ENCODE measurements around the gene GPR15. TPM values are rescaled to one million over a fixed set of nuclear protein-coding genes. Genes with fewer than 3 reads are reported as not detected.

GPR15 gene
- total and polyA plus RNA-seq, 2 experiments from 2014 or later: not detected

DNA sequence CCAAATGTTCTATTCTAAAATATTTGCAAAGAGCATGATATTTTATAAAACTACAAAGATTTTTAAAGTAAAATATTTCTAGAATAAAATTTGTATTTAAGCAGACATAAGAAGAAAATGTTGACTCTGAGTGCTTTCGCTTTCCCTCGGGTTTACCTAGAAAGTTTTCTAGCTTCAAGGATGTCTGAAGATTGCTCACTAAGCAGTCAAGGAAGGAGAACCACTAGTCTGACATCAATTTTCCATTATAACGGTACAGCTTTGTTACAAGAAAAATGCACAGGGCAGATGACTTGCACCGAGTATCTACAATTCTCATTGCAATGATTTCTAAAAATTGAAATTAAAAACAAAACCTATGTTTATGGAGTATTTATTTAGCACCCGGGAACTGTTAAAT lies 14.2 kb downstream of the GPR15 start:
- Histone ChIP-seq H3K4me2 (no peak overlapping the region), H3K4me1 (ENCODE audit: insufficient read depth) (no peaks in the 10 kb centered on the region), H3K9me2 (ENCODE audit: insufficient read depth) (no peaks in the 10 kb centered on the region), H3K27ac (ENCODE audit: low read depth) (no peak overlapping the region), H3K79me2 (replicated peaks; ENCODE audit: insufficient read depth) (no peaks in the 10 kb centered on the region), H3K4me3 (no peak overlapping the region), H3F3A (replicated peaks; ENCODE audit: low read depth) (no peaks in the 10 kb centered on the region), H4K20me1 (replicated peaks; ENCODE audit: insufficient read depth) (no peaks in the 10 kb centered on the region), H3K27me3 (ENCODE audit: insufficient read depth) (no peaks in the 10 kb centered on the region), H2AFZ (no peak overlapping the region), H3K36me3 (ENCODE audit: insufficient read depth) (no peaks in the 10 kb centered on the region)
- H3K4me1 Mint-ChIP-seq: peaks cover 3% of the 10 kb centered on the region
- H3K27me3 Mint-ChIP-seq (ENCODE audit: insufficient read depth, low read depth, poor library complexity): no peaks in the 10 kb centered on the region
- no peak overlapping the region for H3K4me3 Mint-ChIP-seq
- H3K36me3 Mint-ChIP-seq (ENCODE audit: low read depth): no peaks in the 10 kb centered on the region
- no peak for TF ChIP-seq ZNF114 (CRISPR knock-in tag; IDR thresholded peaks at IDR 0.05)
- no peak for TF ChIP-seq CREB1 (CRISPR knock-in tag; IDR thresholded peaks at IDR 0.05; ENCODE audit: low read depth)
- no peak for TF ChIP-seq EZH2 (IDR thresholded peaks at IDR 0.05; ENCODE audit: low read depth, unreplicated experiment)
- no peak for TF ChIP-seq JUNB (IDR thresholded peaks at IDR 0.05; ENCODE audit: unreplicated experiment)
- no peak for TF ChIP-seq POLR2AphosphoS5 (IDR thresholded peaks at IDR 0.05; ENCODE audit: low read depth)
- no peak for TF ChIP-seq STAT1 (IDR thresholded peaks at IDR 0.05; ENCODE audit: unreplicated experiment)
- TF ChIP-seq, protein P1, sequence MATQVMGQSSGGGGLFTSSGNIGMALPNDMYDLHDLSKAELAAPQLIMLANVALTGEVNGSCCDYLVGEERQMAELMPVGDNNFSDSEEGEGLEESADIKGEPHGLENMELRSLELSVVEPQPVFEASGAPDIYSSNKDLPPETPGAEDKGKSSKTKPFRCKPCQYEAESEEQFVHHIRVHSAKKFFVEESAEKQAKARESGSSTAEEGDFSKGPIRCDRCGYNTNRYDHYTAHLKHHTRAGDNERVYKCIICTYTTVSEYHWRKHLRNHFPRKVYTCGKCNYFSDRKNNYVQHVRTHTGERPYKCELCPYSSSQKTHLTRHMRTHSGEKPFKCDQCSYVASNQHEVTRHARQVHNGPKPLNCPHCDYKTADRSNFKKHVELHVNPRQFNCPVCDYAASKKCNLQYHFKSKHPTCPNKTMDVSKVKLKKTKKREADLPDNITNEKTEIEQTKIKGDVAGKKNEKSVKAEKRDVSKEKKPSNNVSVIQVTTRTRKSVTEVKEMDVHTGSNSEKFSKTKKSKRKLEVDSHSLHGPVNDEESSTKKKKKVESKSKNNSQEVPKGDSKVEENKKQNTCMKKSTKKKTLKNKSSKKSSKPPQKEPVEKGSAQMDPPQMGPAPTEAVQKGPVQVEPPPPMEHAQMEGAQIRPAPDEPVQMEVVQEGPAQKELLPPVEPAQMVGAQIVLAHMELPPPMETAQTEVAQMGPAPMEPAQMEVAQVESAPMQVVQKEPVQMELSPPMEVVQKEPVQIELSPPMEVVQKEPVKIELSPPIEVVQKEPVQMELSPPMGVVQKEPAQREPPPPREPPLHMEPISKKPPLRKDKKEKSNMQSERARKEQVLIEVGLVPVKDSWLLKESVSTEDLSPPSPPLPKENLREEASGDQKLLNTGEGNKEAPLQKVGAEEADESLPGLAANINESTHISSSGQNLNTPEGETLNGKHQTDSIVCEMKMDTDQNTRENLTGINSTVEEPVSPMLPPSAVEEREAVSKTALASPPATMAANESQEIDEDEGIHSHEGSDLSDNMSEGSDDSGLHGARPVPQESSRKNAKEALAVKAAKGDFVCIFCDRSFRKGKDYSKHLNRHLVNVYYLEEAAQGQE (IDR thresholded peaks at IDR 0.05; ENCODE audit: unreplicated experiment): no peak
- H3K27ac Mint-ChIP-seq: no peak overlapping the region
- DNase-seq (ENCODE audit: low spot score): no peak
- ATAC-seq: no peak
- H3K9me3 Mint-ChIP-seq: no peaks in the 10 kb centered on the region

DNA sequence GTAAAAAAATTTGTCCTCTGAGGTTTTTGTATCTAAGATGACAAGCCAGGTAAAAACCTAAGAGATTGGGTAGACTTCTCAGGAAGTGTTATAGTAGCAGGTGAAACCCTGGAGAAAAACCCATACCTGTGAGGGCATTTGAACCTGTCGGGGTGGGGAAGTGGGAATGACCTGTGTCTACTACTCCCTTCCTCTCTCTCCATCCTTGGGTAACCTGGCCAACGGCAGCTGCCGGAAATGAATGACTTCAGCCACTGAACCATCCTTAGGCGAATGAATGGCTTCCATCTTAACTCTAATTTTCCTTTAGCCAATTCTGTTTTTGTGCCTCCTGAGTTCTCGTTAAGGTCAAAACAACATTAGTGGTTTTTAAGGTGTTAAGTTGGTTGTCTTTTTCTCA lies 16.8 kb downstream of the GPR15 start:
- no peaks in the 10 kb centered on the region for H3K36me3 Mint-ChIP-seq (ENCODE audit: low read depth)
- Histone ChIP-seq H3K4me3 (no peak overlapping the region), H3F3A (replicated peaks; ENCODE audit: low read depth) (no peaks in the 10 kb centered on the region), H3K36me3 (ENCODE audit: insufficient read depth) (no peaks in the 10 kb centered on the region), H3K9me2 (ENCODE audit: insufficient read depth) (no peaks in the 10 kb centered on the region), H3K4me1 (ENCODE audit: insufficient read depth) (no peaks in the 10 kb centered on the region), H3K4me2 (no peak overlapping the region), H4K20me1 (replicated peaks; ENCODE audit: insufficient read depth) (no peaks in the 10 kb centered on the region), H3K27ac (ENCODE audit: low read depth) (no peak overlapping the region), H3K79me2 (replicated peaks; ENCODE audit: insufficient read depth) (no peaks in the 10 kb centered on the region), H3K27me3 (ENCODE audit: insufficient read depth) (no peaks in the 10 kb centered on the region), H2AFZ (no peak overlapping the region)
- DNase-seq (ENCODE audit: low spot score) (no peak), ATAC-seq (no peak)
- H3K4me1 Mint-ChIP-seq: peaks cover 3% of the 10 kb centered on the region; the same call in 2 of the 3 replicates
- no peaks in the 10 kb centered on the region for H3K27me3 Mint-ChIP-seq (ENCODE audit: insufficient read depth, low read depth, poor library complexity)
- H3K4me3 Mint-ChIP-seq: no peak overlapping the region
- H3K27ac Mint-ChIP-seq: no peak overlapping the region
- H3K9me3 Mint-ChIP-seq: no peaks in the 10 kb centered on the region
- no peak for TF ChIP-seq JUNB (IDR thresholded peaks at IDR 0.05; ENCODE audit: unreplicated experiment)
- TF ChIP-seq, protein P1 (IDR thresholded peaks at IDR 0.05; ENCODE audit: unreplicated experiment): no peak
- TF ChIP-seq, protein P2, sequence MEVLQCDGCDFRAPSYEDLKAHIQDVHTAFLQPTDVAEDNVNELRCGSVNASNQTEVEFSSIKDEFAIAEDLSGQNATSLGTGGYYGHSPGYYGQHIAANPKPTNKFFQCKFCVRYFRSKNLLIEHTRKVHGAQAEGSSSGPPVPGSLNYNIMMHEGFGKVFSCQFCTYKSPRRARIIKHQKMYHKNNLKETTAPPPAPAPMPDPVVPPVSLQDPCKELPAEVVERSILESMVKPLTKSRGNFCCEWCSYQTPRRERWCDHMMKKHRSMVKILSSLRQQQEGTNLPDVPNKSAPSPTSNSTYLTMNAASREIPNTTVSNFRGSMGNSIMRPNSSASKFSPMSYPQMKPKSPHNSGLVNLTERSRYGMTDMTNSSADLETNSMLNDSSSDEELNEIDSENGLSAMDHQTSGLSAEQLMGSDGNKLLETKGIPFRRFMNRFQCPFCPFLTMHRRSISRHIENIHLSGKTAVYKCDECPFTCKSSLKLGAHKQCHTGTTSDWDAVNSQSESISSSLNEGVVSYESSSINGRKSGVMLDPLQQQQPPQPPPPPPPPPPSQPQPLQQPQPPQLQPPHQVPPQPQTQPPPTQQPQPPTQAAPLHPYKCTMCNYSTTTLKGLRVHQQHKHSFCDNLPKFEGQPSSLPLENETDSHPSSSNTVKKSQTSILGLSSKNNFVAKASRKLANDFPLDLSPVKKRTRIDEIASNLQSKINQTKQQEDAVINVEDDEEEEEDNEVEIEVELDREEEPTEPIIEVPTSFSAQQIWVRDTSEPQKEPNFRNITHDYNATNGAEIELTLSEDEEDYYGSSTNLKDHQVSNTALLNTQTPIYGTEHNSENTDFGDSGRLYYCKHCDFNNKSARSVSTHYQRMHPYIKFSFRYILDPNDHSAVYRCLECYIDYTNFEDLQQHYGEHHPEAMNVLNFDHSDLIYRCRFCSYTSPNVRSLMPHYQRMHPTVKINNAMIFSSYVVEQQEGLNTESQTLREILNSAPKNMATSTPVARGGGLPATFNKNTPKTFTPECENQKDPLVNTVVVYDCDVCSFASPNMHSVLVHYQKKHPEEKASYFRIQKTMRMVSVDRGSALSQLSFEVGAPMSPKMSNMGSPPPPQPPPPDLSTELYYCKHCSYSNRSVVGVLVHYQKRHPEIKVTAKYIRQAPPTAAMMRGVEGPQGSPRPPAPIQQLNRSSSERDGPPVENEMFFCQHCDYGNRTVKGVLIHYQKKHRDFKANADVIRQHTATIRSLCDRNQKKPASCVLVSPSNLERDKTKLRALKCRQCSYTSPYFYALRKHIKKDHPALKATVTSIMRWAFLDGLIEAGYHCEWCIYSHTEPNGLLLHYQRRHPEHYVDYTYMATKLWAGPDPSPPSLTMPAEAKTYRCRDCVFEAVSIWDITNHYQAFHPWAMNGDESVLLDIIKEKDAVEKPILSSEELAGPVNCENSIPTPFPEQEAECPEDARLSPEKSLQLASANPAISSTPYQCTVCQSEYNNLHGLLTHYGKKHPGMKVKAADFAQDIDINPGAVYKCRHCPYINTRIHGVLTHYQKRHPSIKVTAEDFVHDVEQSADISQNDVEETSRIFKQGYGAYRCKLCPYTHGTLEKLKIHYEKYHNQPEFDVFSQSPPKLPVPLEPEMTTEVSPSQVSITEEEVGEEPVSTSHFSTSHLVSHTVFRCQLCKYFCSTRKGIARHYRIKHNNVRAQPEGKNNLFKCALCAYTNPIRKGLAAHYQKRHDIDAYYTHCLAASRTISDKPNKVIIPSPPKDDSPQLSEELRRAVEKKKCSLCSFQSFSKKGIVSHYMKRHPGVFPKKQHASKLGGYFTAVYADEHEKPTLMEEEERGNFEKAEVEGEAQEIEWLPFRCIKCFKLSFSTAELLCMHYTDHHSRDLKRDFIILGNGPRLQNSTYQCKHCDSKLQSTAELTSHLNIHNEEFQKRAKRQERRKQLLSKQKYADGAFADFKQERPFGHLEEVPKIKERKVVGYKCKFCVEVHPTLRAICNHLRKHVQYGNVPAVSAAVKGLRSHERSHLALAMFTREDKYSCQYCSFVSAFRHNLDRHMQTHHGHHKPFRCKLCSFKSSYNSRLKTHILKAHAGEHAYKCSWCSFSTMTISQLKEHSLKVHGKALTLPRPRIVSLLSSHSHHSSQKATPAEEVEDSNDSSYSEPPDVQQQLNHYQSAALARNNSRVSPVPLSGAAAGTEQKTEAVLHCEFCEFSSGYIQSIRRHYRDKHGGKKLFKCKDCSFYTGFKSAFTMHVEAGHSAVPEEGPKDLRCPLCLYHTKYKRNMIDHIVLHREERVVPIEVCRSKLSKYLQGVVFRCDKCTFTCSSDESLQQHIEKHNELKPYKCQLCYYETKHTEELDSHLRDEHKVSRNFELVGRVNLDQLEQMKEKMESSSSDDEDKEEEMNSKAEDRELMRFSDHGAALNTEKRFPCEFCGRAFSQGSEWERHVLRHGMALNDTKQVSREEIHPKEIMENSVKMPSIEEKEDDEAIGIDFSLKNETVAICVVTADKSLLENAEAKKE (CRISPR knock-in tag; IDR thresholded peaks at IDR 0.05): no peak
- TF ChIP-seq ZNF331 (CRISPR knock-in tag; IDR thresholded peaks at IDR 0.05; ENCODE audit: low read depth): no peak
- TF ChIP-seq ZNF114 (CRISPR knock-in tag; IDR thresholded peaks at IDR 0.05): no peak
